Body of pancreas (tissue), 4 donors: ENCODE results near the gene NQO2.
"Not testable (repeated sequence)": the region's sequence is repeated elsewhere in the genome, so short reads cannot be mapped to it uniquely, and the experiment has no call there.

Source experiments
- CTCF ChIP-seq, 7 experiments: fragments of 450-650 bp in 4 of 7; fragments of 200-600 bp in 3 of 7; sonication (generic) in 3 of 7; IDR thresholded peaks; one replicate each; pipeline ENCODE4 v1.5.1; 2016 to 2019; ENCODE audit warnings: antibody characterized with exemption in 7 of 7
- POLR2A ChIP-seq, 3 donors: fragments of 450-650 bp; IDR thresholded peaks; one replicate each; pipeline ENCODE4 v1.6.1; 2016; ENCODE audit warnings: antibody characterized with exemption in 3 of 3, mild to moderate bottlenecking in 2 of 3

DNA sequence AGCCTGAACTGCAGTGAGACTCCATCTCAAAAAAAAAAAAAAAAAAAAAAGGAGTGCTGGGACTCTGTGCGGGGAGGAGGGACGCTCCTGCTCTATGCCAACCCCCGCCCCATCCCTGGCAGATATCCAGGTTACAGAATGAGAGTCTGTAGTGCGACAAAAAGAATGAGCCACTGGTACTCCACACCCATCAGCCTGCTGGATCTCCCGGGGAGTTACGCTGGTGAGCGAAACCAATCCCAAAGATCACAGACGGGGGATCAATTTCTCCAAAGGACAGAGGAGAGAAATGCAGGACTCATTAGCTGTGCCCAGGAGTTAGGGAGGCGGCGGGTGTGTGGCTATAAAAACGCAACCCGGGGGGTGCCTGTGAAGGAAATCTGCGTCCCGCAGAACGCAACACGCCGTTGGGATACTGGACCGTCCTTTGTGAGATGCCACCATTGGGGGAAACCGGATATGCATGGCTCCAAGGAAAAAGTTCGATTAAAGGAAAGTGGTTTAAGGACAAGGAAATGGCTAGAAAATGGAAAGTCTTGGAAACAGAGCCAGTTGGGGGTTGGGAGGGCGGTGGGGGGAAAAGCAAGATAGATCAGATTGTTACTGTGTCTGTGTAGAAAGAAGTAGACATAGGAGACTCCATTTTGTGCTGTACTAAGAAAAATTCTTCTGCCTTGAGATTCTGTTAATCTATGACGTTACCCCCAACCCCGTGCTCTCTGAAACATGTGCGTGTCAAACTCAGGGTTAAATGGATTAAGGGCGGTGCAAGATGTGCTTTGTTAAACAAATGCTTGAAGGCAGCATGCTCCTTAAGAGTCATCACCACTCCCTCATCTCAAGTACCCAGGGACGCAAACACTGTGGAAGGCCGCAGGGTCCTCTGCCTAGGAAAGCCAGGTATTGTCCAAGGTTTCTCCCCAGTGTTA lies 54.8 kb downstream of the NQO2 start:
- TF ChIP-seq CTCF, POLR2A (IDR thresholded peaks at IDR 0.05): not testable (repeated sequence)
